Panc1 (cell line): ENCODE measurements around the gene TADA3. TPM values are rescaled to one million over a fixed set of nuclear protein-coding genes. Genes with fewer than 3 reads are reported as not detected.

Experiments used
- ATAC-seq: fragments of 200-7000 bp; cut with Tn5 transposase; 2 replicates; pipeline ENCODE4 v1.9.1; 2020; ENCODE audit warnings: mild to moderate bottlenecking, moderate library complexity
- BruUV-seq: library from RNA; stranded (reverse); fragments of 400-500 nt; replicated peaks from 2 replicates; lab custom pipeline; 2021; lab: Mats Ljungman, UMichigan
- CTCF ChIA-PET: fragments of 300-600 bp; sonication (Branson Sonifier 250); formaldehyde crosslinking; loops from one replicate; lab custom pipeline; 2022; ENCODE audit warnings: antibody characterized with exemption; lab: Charles Lee
- POLR2A ChIA-PET: fragments of 300-600 bp; sonication (Branson Sonifier 250); formaldehyde crosslinking; loops from one replicate; lab custom pipeline; 2022; ENCODE audit warnings: antibody characterized with exemption; lab: Charles Lee
- DNase-seq: peaks from one replicate; pipeline ENCODE4 v3.0.0-alpha.2; 2010; ENCODE audit warnings: low read depth, low spot score
- H3K27ac ChIP-seq: 2 replicates; pipeline ENCODE4 v1.5.1; 2011; ENCODE audit warnings: mild to moderate bottlenecking, low read length, inconsistent platforms
- H3K27me3 ChIP-seq: fragments of 200-500 bp; sonication (Bioruptor generic); 2 replicates; pipeline ENCODE4 v1.6.0; 2014; ENCODE audit warnings: low read length, inconsistent platforms; ENCODE audit not compliant: control insufficient read depth, insufficient read depth
- H3K36me3 ChIP-seq: fragments of 200-500 bp; sonication (Bioruptor generic); 2 replicates; pipeline ENCODE4 v1.5.1; 2014; ENCODE audit warnings: inconsistent platforms, mild to moderate bottlenecking, low read length, moderate library complexity; ENCODE audit not compliant: control insufficient read depth, insufficient read depth
- H3K4me1 ChIP-seq: 2 replicates; pipeline ENCODE4 v1.5.1; 2011; ENCODE audit warnings: inconsistent platforms, mild to moderate bottlenecking, low read length, moderate library complexity; ENCODE audit not compliant: control insufficient read depth, insufficient read depth
- H3K4me3 ChIP-seq, 2 experiments: 2 replicates each; pipeline ENCODE4 v1.5.1; 2011 to 2012; ENCODE audit warnings: low read depth in 2 of 2, low read length in 2 of 2, mild to moderate bottlenecking in 2 of 2, inconsistent platforms in 1 of 2, moderate library complexity in 1 of 2
- H3K9me3 ChIP-seq: fragments of 200-500 bp; sonication (Bioruptor generic); 2 replicates; pipeline ENCODE4 v1.5.1; 2014; ENCODE audit warnings: low read depth, mild to moderate bottlenecking, inconsistent platforms, low read length, moderate library complexity; ENCODE audit not compliant: control insufficient read depth, insufficient read depth
- POLR2AphosphoS5 ChIP-seq: IDR thresholded peaks from 2 replicates; pipeline ENCODE4 v1.6.1; 2012; ENCODE audit warnings: mild to moderate bottlenecking, low read depth, low read length, moderate library complexity
- SIN3A ChIP-seq: IDR thresholded peaks from 2 replicates; pipeline ENCODE4 v1.6.1; 2012; ENCODE audit warnings: low read depth, mild to moderate bottlenecking, low read length, moderate library complexity, borderline replicate concordance; ENCODE audit not compliant: insufficient read depth
- TCF7L2 ChIP-seq: IDR thresholded peaks from 2 replicates; pipeline ENCODE4 v1.6.1; 2011; ENCODE audit warnings: mild to moderate bottlenecking, low read depth, low read length, inconsistent platforms
- in situ Hi-C: cut with HindIII; loops from 2 replicates; pipeline ENCODE4 v1.10.0; 2016; ENCODE audit warnings: low sequenced_read_pairs, low pct_unique_long_range_greater_than_20kb
- intact Hi-C: fragments of 100-400 bp; cut with micrococcal nuclease; formaldehyde crosslinking; loops from one replicate; pipeline ENCODE4 v1.10.0; 2022; ENCODE audit not compliant: unreplicated experiment
- total RNA-seq: library from RNA; stranded (reverse); gene quantifications from one replicate; pipeline ENCODE4 v1.2.1, GENCODE V29; 2021; ENCODE audit not compliant: unreplicated experiment
- TF ChIP-seq, protein P1 (sequence below): fragments of 450-650 bp; IDR thresholded peaks from 2 replicates; pipeline ENCODE4 v1.5.1; 2017; ENCODE audit warnings: mild to moderate bottlenecking
- TF ChIP-seq, protein P2 (sequence below), 2 experiments: IDR thresholded peaks; 2 replicates each; pipeline ENCODE4 v1.6.1; 2011 to 2012; ENCODE audit warnings: low read depth in 2 of 2, control low read depth in 1 of 2, low read length in 1 of 2, mild to moderate bottlenecking in 1 of 2, moderate library complexity in 1 of 2; ENCODE audit not compliant: insufficient read depth in 1 of 2

TADA3 gene
- total RNA-seq, 1 experiment from 2014 or later = 61.3 TPM

DNA sequence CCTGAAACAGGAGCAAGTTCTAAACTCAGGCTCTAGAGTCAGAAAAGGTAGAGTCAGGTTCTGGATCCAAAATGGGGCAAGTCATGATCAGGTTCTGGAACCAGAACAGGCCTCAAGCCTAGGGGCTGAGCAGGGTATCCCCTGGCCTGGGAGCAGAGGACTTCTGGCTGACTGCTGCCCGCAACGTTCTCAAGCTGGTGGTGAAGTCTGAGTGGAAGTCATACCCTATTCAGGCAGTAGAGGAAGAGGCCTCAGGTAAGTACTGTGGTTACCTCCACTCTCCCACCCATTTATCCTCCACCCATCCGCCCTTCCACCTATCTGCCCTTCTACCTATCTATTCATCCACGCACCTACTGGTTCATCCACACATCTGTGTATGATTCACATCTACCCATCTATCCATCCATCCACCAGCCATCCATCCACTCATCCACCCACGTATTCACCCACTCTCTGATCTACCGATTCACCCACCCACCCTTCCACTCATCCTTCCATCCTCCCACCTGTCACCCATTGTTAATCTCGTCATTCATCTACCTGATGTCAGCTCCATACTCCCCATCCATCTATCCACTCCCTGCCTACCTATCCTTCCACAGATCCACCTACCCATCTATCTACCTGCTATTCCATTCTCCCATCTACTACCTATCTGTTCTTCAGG lies 26.5 kb upstream of the TADA3 start:
- H3K9me3 ChIP-seq = no peaks in the 10 kb centered on the region
- intact Hi-C loops = no loop called here
- no peak for DNase-seq
- in situ Hi-C loops = no loop called here
- TF ChIP-seq TCF7L2 = no peak
- TF ChIP-seq SIN3A = no peak
- TF ChIP-seq POLR2AphosphoS5 = no peak
- TF ChIP-seq, protein P1, sequence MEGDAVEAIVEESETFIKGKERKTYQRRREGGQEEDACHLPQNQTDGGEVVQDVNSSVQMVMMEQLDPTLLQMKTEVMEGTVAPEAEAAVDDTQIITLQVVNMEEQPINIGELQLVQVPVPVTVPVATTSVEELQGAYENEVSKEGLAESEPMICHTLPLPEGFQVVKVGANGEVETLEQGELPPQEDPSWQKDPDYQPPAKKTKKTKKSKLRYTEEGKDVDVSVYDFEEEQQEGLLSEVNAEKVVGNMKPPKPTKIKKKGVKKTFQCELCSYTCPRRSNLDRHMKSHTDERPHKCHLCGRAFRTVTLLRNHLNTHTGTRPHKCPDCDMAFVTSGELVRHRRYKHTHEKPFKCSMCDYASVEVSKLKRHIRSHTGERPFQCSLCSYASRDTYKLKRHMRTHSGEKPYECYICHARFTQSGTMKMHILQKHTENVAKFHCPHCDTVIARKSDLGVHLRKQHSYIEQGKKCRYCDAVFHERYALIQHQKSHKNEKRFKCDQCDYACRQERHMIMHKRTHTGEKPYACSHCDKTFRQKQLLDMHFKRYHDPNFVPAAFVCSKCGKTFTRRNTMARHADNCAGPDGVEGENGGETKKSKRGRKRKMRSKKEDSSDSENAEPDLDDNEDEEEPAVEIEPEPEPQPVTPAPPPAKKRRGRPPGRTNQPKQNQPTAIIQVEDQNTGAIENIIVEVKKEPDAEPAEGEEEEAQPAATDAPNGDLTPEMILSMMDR = no peak
- TF ChIP-seq, protein P2, sequence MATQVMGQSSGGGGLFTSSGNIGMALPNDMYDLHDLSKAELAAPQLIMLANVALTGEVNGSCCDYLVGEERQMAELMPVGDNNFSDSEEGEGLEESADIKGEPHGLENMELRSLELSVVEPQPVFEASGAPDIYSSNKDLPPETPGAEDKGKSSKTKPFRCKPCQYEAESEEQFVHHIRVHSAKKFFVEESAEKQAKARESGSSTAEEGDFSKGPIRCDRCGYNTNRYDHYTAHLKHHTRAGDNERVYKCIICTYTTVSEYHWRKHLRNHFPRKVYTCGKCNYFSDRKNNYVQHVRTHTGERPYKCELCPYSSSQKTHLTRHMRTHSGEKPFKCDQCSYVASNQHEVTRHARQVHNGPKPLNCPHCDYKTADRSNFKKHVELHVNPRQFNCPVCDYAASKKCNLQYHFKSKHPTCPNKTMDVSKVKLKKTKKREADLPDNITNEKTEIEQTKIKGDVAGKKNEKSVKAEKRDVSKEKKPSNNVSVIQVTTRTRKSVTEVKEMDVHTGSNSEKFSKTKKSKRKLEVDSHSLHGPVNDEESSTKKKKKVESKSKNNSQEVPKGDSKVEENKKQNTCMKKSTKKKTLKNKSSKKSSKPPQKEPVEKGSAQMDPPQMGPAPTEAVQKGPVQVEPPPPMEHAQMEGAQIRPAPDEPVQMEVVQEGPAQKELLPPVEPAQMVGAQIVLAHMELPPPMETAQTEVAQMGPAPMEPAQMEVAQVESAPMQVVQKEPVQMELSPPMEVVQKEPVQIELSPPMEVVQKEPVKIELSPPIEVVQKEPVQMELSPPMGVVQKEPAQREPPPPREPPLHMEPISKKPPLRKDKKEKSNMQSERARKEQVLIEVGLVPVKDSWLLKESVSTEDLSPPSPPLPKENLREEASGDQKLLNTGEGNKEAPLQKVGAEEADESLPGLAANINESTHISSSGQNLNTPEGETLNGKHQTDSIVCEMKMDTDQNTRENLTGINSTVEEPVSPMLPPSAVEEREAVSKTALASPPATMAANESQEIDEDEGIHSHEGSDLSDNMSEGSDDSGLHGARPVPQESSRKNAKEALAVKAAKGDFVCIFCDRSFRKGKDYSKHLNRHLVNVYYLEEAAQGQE (IDR thresholded peaks at IDR 0.05; ENCODE audit: insufficient read depth in 1 of 2, low read depth in 2 of 2, low read length in 1 of 2) = no peak
- no peak overlapping the region for H3K4me3 ChIP-seq
- H3K4me1 ChIP-seq = no peaks in the 10 kb centered on the region
- no peaks in the 10 kb centered on the region for H3K36me3 ChIP-seq
- ATAC-seq = no peak
- H3K27me3 ChIP-seq = no peaks in the 10 kb centered on the region
- H3K27ac ChIP-seq = no peak overlapping the region
- CTCF ChIA-PET = no interaction called here
- POLR2A ChIA-PET = no interaction called here
- BruUV-seq = no TSS peak

DNA sequence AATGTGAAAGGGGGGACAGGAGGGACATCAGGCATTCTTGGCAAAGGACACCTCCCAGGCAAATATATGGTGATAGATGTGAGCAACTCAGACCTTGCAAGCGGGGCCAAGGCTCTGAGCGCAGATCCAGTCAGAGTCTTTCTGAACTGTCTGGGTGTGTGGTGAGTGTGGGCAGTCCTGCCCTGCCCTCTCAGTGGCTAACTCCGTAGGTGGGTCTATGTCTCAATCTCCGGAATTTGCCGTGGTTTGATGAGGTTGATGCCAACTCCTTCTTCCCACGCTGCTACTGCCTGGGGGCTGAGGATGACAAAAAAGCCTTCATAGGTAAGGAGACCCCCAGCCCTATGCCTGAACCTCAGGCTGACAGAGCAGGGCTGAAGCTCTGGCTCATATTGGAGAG lies 25.2 kb upstream of the TADA3 start:
- TF ChIP-seq SIN3A = no peak
- TF ChIP-seq, protein P2 (IDR thresholded peaks at IDR 0.05; ENCODE audit: insufficient read depth in 1 of 2, low read depth in 2 of 2, low read length in 1 of 2) = no peak
- TF ChIP-seq POLR2AphosphoS5 = no peak
- TF ChIP-seq, protein P1 = no peak
- TF ChIP-seq TCF7L2 = no peak
- ChIA-PET POLR2A (no interaction called here), CTCF (no interaction called here)
- Histone ChIP-seq H3K4me3 (no peak overlapping the region), H3K9me3 (no peaks in the 10 kb centered on the region), H3K4me1 (no peaks in the 10 kb centered on the region), H3K36me3 (no peaks in the 10 kb centered on the region), H3K27ac (no peak overlapping the region), H3K27me3 (no peaks in the 10 kb centered on the region)
- BruUV-seq = no TSS peak
- in situ Hi-C loops = no loop called here
- intact Hi-C loops = no loop called here
- no peak for ATAC-seq
- DNase-seq = no peak
